NB4 (cell line): Measurements from ENCODE around the gene CYP11A1.

Experiments
- MAX ChIP-seq: IDR thresholded peaks from 2 replicates; pipeline ENCODE4 v1.6.1; 2011; ENCODE audit warnings: low read depth, low read length
- MYC ChIP-seq: IDR thresholded peaks from 2 replicates; pipeline ENCODE4 v1.6.1; 2011; ENCODE audit warnings: low read depth, low read length
- POLR2A ChIP-seq: IDR thresholded peaks from 2 replicates; pipeline ENCODE4 v1.6.1; 2011; ENCODE audit warnings: mild to moderate bottlenecking; ENCODE audit not compliant: insufficient read length; ENCODE audit errors: extremely low read depth
- TF ChIP-seq, protein P1 (sequence below): IDR thresholded peaks from one replicate; pipeline ENCODE4 v1.5.1; 2012; ENCODE audit warnings: low read depth, low read length

DNA sequence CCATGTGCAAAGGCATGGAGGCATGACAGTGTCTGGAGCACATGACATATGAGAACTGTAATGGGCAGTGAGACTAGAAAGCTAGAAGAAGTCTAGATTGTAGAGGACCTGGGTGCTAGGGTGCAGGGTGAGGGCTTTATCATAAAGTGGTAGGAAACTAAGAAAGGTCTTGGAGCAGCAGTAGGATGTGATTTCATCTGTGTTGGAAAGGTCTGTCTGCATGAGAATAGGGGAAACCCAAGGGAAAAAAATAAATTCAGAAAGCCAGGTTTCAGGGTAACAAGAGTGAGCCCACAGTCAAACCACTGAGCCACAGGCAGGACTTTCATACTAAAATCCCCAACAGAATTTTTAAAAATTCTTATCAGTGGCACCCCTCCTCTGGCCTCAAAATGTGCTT, 76.8 kb downstream of the CYP11A1 start:
- TF ChIP-seq POLR2A = no peak
- TF ChIP-seq, protein P1, sequence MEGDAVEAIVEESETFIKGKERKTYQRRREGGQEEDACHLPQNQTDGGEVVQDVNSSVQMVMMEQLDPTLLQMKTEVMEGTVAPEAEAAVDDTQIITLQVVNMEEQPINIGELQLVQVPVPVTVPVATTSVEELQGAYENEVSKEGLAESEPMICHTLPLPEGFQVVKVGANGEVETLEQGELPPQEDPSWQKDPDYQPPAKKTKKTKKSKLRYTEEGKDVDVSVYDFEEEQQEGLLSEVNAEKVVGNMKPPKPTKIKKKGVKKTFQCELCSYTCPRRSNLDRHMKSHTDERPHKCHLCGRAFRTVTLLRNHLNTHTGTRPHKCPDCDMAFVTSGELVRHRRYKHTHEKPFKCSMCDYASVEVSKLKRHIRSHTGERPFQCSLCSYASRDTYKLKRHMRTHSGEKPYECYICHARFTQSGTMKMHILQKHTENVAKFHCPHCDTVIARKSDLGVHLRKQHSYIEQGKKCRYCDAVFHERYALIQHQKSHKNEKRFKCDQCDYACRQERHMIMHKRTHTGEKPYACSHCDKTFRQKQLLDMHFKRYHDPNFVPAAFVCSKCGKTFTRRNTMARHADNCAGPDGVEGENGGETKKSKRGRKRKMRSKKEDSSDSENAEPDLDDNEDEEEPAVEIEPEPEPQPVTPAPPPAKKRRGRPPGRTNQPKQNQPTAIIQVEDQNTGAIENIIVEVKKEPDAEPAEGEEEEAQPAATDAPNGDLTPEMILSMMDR = no peak
- no peak for TF ChIP-seq MAX
- no peak for TF ChIP-seq MYC
